ENCODE data around the gene FIGN. TPM values are rescaled to one million over a fixed set of nuclear protein-coding genes. Genes with fewer than 3 reads are reported as not detected.

Gene FIGN
- total RNA-seq, 1 experiment from 2014 or later: not detected

- Histone ChIP-seq H3K79me2 (ENCODE audit: insufficient read depth, low read length) (no peaks in the 10 kb centered on the region), H3K4me3 (replicated peaks in 1 of 2; ENCODE audit: low read depth in 1 of 2, low read length in 2 of 2) (no peak overlapping the region), H3K36me3 (ENCODE audit: control insufficient read depth in 1 of 2, insufficient read depth in 2 of 2, low read length in 2 of 2) (no peaks in the 10 kb centered on the region), H4K20me1 (ENCODE audit: insufficient read depth) (no peaks in the 10 kb centered on the region), H3K9me2 (ENCODE audit: insufficient read depth) (no peaks in the 10 kb centered on the region), H3K27ac (ENCODE audit: low read depth, low read length) (no peak overlapping the region), H3K27me3 (ENCODE audit: insufficient read depth, low read length) (peaks cover 22% of the 10 kb centered on the region), H3K4me1 (ENCODE audit: control insufficient read depth in 1 of 2, insufficient read depth in 2 of 2, low read length in 2 of 2) (no peaks in the 10 kb centered on the region), H2AFZ (ENCODE audit: low read depth, low read length, poor library complexity, severe bottlenecking) (no peak overlapping the region), H3K4me2 (ENCODE audit: low read length) (no peak overlapping the region), H3K9ac (ENCODE audit: low read length) (no peak overlapping the region), H3K9me3 (ENCODE audit: control insufficient read depth in 1 of 2, insufficient read depth in 1 of 2, low read depth in 1 of 2, low read length in 2 of 2) (no peaks in the 10 kb centered on the region)
- no TSS peak for BruUV-seq (replicated peaks)
- DNase-seq (ENCODE audit: low read depth, low spot score) (no peak), ATAC-seq (no peak)
- ChIA-PET RAD21 (ENCODE audit: low non-redundant PET in 1 of 2, low total read pairs in 2 of 2, uncharacterized antibody in 2 of 2, unreplicated experiment in 2 of 2) (no interaction called here), POLR2A (no interaction called here), CTCF (no interaction called here)
- intact Hi-C loops (cut with micrococcal nuclease): no loop called here
- TF ChIP-seq ZFX (IDR thresholded peaks at IDR 0.05) (no peak), RAD21 (IDR thresholded peaks at IDR 0.05; ENCODE audit: low read depth) (no peak)
Measured at GRCh38 chr2:163553601-163554000, 182.2 kb downstream of the FIGN start.

- Histone ChIP-seq H3K9ac (ENCODE audit: low read length) (no peak overlapping the region), H3K27ac (ENCODE audit: low read depth, low read length) (no peak overlapping the region), H3K9me3 (ENCODE audit: control insufficient read depth in 1 of 2, insufficient read depth in 1 of 2, low read depth in 1 of 2, low read length in 2 of 2) (no peaks in the 10 kb centered on the region), H3K4me3 (replicated peaks in 1 of 2; ENCODE audit: low read depth in 1 of 2, low read length in 2 of 2) (no peak overlapping the region), H3K79me2 (ENCODE audit: insufficient read depth, low read length) (no peaks in the 10 kb centered on the region), H3K36me3 (ENCODE audit: control insufficient read depth in 1 of 2, insufficient read depth in 2 of 2, low read length in 2 of 2) (no peaks in the 10 kb centered on the region), H4K20me1 (ENCODE audit: insufficient read depth) (no peaks in the 10 kb centered on the region), H3K27me3 (ENCODE audit: insufficient read depth, low read length) (peaks cover 15% of the 10 kb centered on the region), H3K4me2 (ENCODE audit: low read length) (no peak overlapping the region), H2AFZ (ENCODE audit: low read depth, low read length, poor library complexity, severe bottlenecking) (no peak overlapping the region), H3K4me1 (ENCODE audit: control insufficient read depth in 1 of 2, insufficient read depth in 2 of 2, low read length in 2 of 2) (no peaks in the 10 kb centered on the region), H3K9me2 (ENCODE audit: insufficient read depth) (no peaks in the 10 kb centered on the region)
- no peak for TF ChIP-seq EZH2phosphoT487 (IDR thresholded peaks at IDR 0.05; ENCODE audit: borderline replicate concordance)
- ChIA-PET POLR2A (no interaction called here), CTCF (no interaction called here), RAD21 (ENCODE audit: low non-redundant PET in 1 of 2, low total read pairs in 2 of 2, uncharacterized antibody in 2 of 2, unreplicated experiment in 2 of 2) (no interaction called here)
- no TSS peak for BruUV-seq (replicated peaks)
- DNase-seq (ENCODE audit: low read depth, low spot score) (no peak), ATAC-seq (no peak)
- intact Hi-C loops (cut with micrococcal nuclease): no loop called here
Measured at GRCh38 chr2:163552758-163553157, 183.1 kb downstream of the FIGN start.

Data from HCT116 (cell line).